Right kidney (tissue), 1 donor: Measurements from ENCODE around the gene GALNT2.

Experiments used
- DNase-seq: peaks from one replicate; pipeline ENCODE4 v3.0.0-alpha.2; 2016

Gene GALNT2

DNA sequence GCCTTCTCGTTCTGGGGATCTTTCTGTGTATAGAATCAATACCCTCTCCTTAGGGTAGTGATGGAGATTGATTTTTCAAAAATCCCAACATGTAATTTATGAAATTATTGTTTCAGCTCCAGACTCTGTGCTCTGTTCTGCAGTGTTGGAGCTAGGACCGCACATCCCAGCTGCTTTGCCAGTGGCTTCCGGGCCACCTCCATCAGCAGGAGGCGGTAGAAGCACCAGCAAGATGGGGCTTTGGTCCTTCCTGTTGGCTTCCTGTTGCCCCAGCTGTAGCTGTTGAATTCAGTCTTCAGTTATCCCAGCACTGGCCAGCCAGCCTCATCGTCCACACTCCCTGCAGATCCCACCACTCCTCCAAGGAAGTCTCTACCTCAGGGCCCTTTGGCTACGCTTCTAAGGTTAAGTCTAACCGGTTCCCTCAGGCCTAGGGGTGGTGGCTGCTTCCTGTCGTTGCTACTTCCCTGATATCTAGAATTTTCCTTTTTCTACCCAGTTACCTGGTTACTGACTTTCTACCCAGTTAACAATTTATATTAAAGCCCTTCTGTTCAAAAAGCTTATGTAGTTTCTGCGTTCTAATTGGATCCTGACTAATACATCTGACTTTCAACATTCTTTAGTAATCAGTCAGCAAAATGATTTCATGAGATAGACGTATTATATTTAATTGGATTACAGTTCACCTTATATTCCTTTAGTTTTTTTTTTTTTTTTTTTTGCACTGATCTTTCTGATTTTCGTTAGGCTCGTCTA lies 24.6 kb downstream of the GALNT2 start:
- DNase-seq = no peak

DNA sequence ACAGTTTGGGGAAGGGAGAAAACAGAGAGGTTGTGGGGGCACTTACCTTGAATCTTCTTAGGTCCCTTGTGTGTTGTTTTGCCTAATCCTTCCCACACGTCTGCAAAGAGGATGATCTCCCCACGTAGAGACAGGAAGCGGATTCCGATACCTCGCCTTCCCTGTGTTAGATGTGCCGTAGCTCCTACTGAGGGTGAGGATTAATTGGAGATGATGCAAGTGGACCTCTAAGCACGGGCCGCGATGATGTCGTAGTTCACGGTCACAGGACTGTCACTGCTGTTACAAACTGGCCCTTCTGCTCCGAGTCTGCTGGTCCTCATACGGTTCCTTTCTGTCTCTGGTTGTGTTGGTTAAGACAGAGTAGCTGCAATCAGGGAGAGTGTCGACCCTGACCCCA lies 27.7 kb downstream of the GALNT2 start:
- DNase-seq = no peak

DNA sequence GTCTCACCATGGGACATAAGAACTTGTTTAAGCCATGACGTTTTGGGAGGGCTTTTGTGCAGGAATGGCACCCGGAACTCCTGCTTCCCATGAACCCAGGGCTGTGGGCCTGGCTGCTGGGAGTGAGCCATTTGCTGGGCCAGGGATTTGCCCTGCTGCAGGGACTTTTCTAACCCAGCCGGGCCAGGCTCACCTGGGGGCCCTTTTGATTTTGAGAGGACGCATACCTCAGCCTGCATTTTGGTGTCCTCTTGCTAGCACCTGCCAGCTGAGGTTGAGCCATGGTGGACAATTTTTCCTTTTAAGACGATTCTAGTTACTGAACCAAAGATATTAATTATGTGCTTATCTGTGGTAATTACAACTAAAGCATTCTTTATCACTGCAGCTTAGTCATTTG lies 28.9 kb downstream of the GALNT2 start:
- no peak for DNase-seq

DNA sequence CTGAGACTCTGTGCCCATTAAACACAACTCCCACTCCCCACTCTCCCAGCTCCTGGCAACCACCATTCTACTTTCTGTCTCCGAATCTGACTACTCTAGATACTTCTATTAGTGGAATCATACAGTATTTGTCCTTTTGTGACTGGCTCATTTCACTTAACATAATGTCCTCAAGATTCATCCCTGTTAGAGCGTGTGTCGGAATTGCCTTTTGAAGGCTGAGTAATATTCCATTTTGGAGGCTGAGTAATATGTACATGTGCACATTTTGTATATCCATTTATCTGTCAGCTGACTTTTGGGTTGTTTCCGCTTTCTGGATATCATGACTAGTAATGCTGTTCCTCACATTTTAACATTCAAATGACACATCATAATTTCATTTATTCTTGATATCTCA lies 30.3 kb downstream of the GALNT2 start:
- DNase-seq = no peak

DNA sequence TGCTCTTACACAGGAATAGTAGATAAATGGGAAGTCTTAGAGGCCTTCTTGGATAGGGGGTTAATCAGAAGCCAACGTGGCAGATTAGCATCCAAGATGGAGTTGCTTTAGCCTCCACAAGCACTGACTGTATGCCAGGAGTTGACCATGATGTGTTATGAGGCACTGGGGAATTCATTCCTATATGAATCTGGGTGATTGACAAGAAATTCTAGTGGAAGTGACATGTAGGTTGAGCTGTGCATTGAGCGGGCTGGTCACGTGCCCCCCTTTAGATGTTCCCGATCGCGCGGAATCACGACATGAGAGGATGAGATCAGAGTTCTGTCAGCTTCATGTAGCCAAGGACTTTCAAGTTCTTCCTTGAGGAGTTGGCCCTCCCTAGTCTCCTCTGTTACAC lies 31.7 kb downstream of the GALNT2 start:
- DNase-seq = no peak

DNA sequence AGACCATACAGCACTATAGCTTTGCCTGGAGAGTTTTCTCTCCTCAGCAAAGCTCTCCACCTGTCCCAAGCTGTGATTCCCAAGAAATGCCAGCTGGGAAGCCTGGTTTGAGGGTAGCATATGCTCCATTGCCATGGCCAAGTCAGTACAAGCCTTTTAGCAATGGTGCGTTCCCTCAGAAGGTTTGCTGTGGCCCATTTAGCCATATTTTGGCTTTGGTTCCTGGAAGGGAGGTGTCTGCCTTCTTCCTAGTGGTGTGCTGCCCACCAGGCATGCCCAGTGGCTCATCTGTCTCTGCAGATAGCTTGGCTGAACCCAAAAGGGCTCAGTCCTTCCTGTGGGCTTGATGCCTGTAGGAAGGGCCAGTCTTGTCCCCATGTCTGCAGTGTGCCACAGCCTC lies 32.4 kb downstream of the GALNT2 start:
- DNase-seq = no peak

DNA sequence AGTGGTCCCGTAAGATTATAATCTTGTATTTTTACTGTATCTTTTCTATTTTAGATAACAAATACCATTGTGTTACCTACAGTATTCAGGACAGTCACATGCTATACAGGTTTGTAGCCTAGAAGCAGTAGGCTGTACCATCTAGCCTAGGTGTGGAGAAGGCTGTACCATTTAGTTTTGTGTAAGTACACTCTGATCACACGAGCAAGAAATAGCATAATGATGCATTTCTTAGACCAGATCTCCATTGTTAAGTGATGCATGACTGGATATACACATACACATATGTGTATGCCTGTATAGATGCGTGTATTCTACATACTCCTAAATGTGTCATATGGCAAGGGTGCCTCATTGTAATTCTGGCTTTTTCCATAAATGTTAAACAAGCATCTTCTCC lies 33.9 kb downstream of the GALNT2 start:
- no peak for DNase-seq

DNA sequence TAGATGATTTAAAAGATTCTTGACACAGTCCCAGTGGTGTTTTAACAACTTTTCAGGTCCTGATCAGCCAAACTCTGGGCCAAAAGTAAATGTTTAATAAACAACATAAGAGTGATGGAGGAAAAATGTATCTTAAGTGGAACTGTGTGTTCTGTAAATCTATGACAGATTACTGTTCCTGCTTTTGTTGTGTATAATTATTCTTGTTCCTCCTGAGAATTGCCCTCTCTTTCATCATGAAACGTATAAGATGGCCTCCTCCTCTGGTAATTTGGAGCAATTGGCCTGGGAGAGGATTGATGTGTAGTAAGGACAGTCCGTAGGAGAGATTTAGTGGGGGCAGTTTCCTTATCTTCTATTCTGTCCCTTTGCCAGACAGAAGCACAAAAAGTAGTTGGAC lies 34.5 kb downstream of the GALNT2 start:
- no peak for DNase-seq

DNA sequence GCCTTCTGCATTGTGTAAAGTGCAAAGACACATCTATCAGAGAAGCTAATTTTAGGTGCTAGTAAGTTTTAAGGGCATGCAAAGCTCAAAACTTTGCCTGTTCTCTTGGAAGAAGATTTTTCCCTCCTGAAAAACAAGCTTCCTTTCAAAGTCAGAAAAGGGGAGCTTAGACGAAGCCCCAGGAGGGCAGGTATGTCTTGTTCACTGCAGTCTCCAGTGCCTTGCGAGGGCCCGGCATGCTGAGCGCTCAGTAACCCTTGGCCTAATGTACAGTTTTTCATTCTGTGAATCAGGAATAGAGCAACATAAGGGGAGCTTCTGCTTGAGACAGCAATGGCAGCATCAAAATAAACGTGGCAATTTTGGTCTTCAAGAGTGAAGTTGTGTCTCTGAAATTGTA lies 35.0 kb downstream of the GALNT2 start:
- DNase-seq = no peak

DNA sequence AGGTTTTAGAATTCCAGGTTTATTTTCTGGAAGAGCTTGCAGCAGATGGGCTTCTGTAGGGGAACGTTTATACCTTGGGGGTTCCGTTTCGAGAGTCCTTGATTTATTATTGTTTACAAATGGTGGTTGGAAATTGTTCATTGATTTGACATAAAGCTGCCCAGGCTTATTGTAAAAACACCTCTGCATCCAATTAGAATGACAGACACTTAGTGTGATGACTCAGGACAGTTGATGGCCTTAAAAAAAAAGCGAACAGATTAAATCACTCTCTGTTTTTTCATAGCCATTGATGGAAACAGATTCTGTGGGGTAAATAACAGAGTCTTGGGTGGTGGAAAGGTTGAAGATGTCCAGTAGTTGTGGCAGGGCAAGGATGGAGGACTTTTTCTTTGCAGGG lies 35.4 kb downstream of the GALNT2 start:
- no peak for DNase-seq

DNA sequence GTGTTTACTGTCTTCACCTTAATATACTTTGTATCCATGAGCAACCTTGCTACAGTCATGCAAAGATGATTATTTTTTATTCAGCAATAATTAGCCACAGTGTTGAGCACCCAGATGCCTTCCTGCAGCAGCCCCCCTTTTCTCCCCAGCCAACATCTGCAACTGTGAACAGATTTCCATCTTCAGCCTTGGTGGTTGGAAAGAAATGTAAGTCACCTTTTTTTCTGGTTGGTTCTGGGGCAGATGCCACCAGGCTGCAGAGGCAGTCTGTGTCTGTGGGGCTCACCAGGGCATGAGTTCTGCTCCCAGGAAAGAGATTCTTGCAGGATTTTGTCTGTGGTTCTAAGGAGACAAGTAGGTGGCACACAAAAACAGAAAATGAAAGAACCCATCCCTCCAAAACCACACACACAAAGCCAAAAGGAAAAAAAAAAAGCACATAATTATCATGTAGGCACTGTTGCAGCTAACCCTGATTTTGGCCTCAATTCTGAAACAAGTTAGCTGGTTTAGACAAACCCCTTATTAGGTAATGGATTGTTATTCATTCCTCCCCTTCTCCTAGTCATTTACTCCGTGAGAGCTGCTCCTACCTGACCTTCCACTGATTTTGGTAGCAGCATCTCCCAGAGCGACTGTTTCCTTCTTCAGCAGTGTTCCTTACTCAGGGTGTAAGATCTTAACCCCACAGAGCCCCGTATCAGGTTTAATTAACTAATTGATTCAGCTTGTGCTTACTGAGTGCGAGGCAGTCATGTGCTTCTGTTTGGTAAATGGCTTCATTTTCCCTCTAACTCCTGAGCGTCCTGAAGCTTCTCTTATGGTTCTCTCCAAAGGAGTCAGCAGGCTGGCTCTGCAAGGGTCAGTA lies 36.5 kb downstream of the GALNT2 start:
- no peak for DNase-seq

DNA sequence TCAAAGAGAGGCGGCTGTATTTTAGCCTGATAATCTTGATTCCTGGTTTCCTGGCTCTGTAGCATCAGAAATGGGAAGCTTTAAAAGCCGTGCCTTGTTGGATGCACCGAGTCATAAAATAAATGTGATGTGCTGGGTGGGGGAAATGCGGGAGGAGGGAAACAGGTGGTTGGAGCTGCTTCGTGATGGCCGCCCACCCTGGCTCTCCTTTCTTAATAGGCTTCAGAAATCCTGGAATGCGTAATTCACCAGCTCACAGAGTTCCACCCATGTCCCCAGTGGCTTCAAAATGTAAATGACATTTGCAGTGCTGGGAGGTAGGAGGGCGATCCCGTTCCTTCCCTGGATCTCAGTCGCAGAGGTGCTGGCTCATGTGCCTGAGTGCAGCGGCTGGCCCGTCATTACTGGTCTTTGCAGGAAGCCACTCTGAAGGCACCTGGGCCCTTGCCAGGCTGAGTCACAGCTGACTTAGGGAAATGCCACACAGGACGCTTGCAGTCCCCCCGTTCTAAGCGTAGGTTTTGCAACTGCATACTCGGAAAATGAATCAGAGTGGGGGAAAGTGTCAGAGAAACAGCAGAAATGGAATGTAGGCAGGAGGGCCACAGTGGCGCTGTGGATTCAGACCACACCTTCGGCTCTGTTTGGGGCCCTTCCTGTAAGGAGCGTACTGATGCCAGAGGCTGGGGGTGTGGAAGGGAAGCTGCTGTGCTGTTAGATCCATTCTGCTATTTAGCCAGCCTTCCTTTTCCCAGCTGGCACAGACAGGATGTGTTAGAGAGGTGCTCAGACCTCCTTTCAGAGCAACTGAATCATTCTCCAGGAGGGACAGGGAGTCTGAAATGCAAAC lies 37.6 kb downstream of the GALNT2 start:
- DNase-seq = no peak

DNA sequence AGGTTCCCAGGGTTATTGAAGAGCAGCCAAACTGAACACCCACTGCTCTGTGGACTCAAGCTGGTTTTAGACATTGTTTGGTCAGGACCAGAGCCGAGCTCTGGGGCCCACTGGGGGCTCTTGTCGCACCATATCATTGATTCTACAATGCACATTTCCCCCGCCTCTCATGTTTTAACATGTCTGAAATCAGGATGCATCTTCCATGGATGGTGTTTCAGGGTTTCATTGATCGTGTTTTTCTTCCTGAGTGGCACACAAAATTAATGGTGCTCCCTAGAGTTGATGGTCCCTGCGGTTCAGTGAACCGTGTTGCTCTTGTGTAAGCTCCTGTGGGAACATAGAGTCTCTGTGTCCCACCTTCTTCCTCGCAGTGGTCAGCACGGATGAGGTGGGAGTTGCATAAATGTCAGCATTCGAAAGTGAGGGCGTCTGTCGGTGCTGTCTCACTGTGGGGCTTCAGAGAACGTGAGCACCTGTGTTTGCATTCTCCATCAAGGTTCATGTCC lies 38.3 kb downstream of the GALNT2 start:
- DNase-seq = no peak

DNA sequence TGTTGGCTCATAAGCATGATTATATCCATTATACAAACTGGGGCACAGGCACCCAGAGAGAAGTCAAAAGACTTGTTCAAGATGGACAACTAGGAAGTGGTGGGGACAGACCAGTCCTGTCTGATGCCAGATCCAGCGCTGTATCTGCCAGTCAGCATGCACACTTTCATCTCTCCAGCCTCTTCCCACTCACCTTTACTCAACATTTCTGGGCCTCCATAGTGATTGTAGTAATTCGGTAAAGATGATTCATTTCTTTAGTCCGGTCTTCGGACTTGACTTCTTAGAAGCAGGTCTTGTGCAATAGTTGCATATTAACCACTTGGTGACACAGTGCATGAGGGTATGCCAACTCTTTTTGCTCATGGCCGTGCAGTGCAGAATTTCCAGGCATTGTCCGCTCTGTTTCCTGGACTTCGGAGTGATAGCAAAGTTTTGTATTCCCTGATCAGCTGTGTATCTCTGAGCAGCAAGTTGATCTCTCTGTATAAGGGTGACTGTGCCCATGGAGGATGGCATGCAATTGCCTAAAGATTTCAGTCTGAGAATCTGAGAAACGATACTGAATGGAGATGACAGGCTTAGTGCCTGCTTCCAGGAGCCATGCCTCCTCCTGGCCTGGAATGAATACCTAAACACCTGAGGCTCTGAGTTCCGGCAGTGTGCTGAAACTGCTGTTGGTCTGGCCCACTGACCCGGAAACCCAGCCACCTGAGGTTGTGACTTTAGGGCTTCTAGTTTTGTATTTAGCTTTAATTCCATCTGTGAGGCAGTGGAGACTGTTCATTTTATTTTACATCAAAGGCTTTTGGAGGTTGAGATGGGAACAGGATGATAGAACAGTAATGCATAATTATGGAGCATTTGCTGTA lies 39.0 kb downstream of the GALNT2 start:
- no peak for DNase-seq

DNA sequence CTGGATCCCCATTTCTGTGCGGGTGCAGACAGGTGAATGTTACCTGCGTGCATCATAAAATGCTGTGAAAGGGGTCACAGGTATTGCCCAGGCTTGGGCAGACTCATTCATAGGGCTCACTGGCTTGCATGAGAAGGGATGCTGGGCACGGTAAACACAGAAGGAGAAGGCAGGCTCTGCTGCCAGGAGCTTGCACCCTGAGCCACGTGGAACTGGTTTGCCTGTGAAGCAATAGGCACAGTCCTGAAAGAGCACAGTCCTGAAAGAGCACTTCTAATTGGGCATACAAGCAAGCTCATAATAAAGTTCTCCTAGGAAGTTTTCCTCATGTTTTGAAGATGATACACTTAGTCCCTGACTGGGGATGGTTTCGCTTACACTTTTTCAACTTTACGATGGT lies 40.9 kb downstream of the GALNT2 start:
- no peak for DNase-seq

DNA sequence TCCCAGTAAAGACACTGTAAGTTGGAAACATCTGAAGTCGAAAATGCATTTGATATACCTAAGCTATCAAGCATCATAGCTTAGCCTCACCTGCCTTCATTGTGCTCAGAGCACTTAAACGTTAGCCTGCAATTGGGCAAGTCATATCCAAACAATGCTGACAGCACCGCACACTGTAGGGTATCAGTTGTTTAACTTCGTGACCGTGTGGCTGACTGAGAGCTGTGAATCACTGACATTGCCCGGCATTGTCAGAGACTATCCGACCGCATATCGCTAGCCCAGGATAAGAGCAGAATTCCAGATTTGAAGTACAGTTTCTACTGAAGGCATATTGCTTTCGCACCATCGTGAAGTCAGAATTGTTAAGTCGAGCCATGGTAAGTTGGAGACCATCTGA lies 41.5 kb downstream of the GALNT2 start:
- no peak for DNase-seq

DNA sequence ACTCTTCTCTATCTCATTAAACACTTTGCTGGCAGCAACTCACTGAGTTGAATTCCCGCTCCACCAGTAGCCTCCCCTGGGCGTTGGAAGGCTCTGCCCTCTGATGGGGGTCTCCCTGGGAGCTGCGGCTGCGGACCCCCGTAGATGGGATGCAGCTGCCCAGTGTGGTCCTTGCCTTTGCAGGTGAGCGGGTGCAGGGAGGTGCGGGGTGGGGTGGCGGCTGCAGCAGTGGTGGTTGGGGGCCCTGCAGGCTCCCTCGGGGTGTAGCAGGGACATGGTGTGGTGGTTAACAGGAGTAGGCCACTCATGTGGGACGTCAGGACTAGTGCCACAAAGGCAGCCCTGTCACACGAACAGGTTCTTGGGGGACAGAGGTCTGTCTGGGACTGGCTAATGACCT lies 42.0 kb downstream of the GALNT2 start:
- DNase-seq = no peak

DNA sequence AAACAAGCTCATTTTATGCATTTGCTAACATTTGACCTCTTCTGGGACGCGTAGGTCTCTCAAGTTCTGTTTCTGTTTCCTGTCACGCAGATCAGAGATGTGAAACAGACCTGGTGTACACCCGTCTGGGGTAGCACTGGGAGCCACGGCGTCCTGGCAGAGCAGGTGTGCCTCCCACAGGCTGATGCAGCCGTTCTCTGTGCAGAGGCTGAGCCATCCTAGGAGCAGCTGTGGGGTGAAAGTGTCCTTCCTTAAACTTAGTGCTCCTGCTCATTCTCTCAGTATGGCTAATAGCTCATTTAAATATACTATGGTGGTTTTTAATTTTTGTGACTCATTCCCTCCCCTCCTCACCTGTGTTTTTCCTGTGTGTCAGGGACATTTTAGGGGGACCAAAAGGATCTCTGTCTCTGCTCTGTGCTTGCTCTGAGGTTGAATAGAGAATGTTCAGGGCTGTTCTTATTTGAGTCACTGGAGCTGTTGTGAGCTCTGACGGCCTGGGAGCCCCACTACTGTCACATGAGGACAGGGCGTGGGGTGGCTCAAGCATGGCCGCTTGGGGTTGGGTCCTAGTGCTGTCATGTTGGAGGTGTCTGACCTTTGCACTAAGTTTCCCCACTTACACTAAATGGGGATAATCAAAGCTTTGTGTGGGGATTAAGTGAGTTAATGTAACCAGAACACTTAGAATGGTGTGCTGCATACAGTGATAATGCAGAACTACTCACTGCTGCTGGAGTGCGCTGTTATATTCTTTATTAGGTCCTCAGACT lies 43.0 kb downstream of the GALNT2 start:
- no peak for DNase-seq

DNA sequence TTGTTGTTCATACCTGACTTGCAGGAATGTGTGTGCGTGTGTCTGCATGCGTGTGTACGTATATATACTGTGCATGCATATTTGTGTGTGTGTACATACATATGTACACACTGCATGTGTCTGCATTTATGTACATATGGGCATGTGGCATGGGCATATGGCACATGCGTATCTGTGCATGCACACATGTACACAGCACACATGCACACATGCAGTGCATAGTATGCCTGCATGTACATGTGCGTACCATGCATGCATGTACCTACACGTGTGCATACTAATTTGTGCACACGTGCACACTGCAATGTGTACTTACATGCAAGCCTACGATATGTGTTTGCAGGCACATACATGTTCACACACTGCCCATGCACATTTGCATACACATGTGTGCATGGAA lies 43.9 kb downstream of the GALNT2 start:
- DNase-seq = no peak

DNA sequence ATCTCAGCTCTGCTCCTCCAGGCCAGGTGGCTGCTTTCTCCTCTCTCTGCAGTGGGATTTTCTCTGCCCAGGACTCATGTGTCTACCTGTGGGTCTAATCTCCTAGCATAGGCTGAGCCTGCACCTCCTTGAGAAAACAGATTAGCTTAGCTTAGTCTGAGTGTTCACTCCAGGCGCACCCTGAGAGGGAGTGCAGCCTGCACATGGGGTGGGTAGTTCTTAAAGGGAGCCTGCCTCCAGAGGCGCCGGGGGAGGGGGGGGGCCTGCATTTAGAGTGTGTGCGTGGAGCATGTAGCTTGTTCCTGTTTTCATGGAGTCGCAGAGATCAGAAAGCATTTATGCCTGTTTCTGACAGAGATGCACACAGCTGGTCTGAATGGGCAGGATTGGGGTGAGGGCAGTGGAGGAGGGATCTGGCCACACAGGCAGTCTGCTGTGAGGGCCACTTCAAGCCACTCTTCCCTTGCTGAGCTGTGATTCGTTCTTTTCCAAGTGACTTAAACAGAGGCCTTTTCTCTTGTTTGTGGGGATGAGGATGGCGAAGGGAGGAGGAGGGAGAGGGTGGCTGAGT lies 45.2 kb downstream of the GALNT2 start:
- DNase-seq = no peak

DNA sequence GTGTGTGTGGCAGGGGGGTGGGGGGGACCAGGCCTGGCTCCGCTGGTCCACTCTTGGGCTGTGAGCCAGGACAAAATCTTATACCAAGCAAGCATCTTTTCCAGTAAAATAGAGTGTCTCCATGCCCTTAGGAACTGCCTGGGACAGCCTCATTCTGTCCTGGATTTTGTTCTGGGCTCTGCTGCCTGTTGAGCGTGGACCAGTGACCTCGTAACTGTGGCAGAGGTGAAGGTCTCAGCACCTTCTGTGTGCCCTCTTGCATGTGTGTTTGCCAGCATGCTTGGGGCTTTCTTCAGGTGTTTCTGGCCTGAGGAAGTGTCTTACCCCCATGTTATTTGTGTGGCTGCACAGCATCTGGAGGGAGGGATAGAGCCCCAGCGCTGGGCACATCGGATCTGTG lies 45.7 kb downstream of the GALNT2 start:
- DNase-seq = no peak
